ENCODE data around the gene MCTP1. TPM values are rescaled to one million over a fixed set of nuclear protein-coding genes. Genes with fewer than 3 reads are reported as not detected.

Gene MCTP1
- polyA plus RNA-seq, 1 donor (not counting 4 experiments of a cell fraction or from before 2014, with no cell fraction given) = 4.9 TPM

DNA sequence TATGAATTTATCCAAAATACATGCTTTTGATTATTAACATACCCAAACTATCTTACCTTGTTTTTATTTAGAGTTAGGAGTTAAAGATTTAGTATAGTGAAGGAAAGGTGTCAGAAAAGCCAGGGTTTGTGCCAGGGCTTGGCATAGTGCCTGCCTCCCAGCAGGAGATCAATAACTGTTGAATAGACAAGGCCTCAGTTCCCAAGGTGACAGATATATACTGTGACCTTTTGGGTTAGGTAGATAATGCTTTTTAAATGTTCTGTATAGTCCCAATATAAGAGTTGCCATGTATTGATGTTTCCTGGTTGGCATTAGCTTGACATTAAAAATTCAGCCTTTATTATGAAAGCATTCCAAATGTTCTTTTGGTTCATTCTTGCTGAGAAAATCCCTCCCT is 121.8 kb downstream of the MCTP1 start:
- H3K4me2 ChIP-seq (ENCODE audit: control insufficient read depth, extremely low read depth, insufficient read depth, low read depth, low read length) = no peak overlapping the region
- H3K9me3 ChIP-seq (ENCODE audit: control insufficient read depth, low read depth, low read length) = no peaks in the 10 kb centered on the region
- H3K79me2 ChIP-seq (ENCODE audit: control insufficient read depth, insufficient read depth, low read length) = no peaks in the 10 kb centered on the region
- no peaks in the 10 kb centered on the region for H3K9me1 ChIP-seq (ENCODE audit: control insufficient read depth, extremely low read depth, insufficient read depth, low read length)
- H2AFZ ChIP-seq (ENCODE audit: control insufficient read depth, low read length) = no peak overlapping the region
- DNase-seq (ENCODE audit: low read depth, low spot score) (no peak), FAIRE-seq (no peak)
- H3K36me3 ChIP-seq (ENCODE audit: control insufficient read depth in 2 of 2, extremely low read depth in 1 of 2, insufficient read depth in 2 of 2, low read length in 2 of 2) = no peaks in the 10 kb centered on the region
- H3K27me3 ChIP-seq (ENCODE audit: control insufficient read depth, extremely low read depth, insufficient read depth, low read length) = no peaks in the 10 kb centered on the region
- no peak overlapping the region for H3K27ac ChIP-seq (ENCODE audit: control insufficient read depth, insufficient read depth, low read length)
- H3K4me3 ChIP-seq (ENCODE audit: control insufficient read depth in 2 of 3, extremely low read depth in 1 of 3, insufficient read depth in 2 of 3, low read depth in 1 of 3, low read length in 3 of 3) = no peak overlapping the region
- dilution Hi-C loops (cut with MboI; ENCODE audit: extremely low pct_ligation_motif_present, low sequenced_read_pairs) = no loop called here
- H4K20me1 ChIP-seq (ENCODE audit: control insufficient read depth, extremely low read depth, insufficient read depth, low read length) = no peaks in the 10 kb centered on the region
- no peak overlapping the region for H3K9ac ChIP-seq (ENCODE audit: control insufficient read depth, extremely low read depth, insufficient read depth, low read length)
- TF ChIP-seq EZH2 (IDR thresholded peaks at IDR 0.05; ENCODE audit: low read length) (no peak), CTCF (optimal IDR thresholded peaks at IDR 0.05 in 1 of 3, IDR thresholded peaks at IDR 0.05 in 1 of 3, conservative IDR thresholded peaks at IDR 0.05 in 1 of 3; ENCODE audit: extremely low read depth in 1 of 3, insufficient read depth in 2 of 3, low read length in 3 of 3) (no peak)
- no peaks in the 10 kb centered on the region for H3K4me1 ChIP-seq (ENCODE audit: control insufficient read depth, extremely low read depth, insufficient read depth, low read length)

DNA sequence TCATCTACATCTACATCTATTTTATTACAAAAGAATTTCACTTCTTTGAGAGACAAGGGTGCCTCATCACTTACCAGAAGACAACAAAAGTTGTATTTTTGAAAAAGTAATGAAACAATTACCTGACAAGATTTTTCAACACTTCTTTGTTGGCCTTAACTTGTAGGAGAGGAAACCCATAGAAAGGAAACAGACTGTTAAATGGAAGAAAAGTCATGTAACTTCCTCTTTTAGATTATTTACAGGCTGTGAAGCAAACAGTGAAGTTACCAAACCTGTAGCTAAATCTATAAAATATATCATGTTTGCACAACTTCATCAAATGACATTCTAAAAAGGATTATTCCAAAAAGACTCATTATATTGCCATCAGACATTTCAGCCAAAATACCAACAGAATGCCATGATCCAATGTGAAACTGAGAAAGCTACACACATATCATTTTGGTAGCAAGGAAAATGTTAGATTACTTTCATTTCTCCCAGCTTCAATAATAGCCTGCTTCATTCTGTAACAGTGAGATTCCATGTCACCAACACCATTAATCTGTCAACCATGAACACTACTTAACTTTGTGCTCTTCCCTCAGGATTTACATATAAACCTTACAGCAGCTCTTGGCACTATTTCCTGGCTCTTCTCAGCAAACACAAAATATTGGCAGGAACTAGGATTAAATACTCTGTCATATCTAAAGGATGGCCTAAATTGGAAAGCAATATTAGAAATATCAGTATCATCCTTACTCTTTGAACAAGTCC is 122.5 kb downstream of the MCTP1 start:
- Histone ChIP-seq H3K36me3 (ENCODE audit: control insufficient read depth in 2 of 2, extremely low read depth in 1 of 2, insufficient read depth in 2 of 2, low read length in 2 of 2) (no peaks in the 10 kb centered on the region), H3K4me3 (ENCODE audit: control insufficient read depth in 2 of 3, extremely low read depth in 1 of 3, insufficient read depth in 2 of 3, low read depth in 1 of 3, low read length in 3 of 3) (no peak overlapping the region), H3K4me2 (ENCODE audit: control insufficient read depth, extremely low read depth, insufficient read depth, low read depth, low read length) (no peak overlapping the region), H3K27me3 (ENCODE audit: control insufficient read depth, extremely low read depth, insufficient read depth, low read length) (no peaks in the 10 kb centered on the region), H3K4me1 (ENCODE audit: control insufficient read depth, extremely low read depth, insufficient read depth, low read length) (no peaks in the 10 kb centered on the region), H3K79me2 (ENCODE audit: control insufficient read depth, insufficient read depth, low read length) (no peaks in the 10 kb centered on the region), H3K9me1 (ENCODE audit: control insufficient read depth, extremely low read depth, insufficient read depth, low read length) (no peaks in the 10 kb centered on the region), H2AFZ (ENCODE audit: control insufficient read depth, low read length) (no peak overlapping the region), H4K20me1 (ENCODE audit: control insufficient read depth, extremely low read depth, insufficient read depth, low read length) (no peaks in the 10 kb centered on the region), H3K27ac (ENCODE audit: control insufficient read depth, insufficient read depth, low read length) (no peak overlapping the region), H3K9me3 (ENCODE audit: control insufficient read depth, low read depth, low read length) (no peaks in the 10 kb centered on the region), H3K9ac (ENCODE audit: control insufficient read depth, extremely low read depth, insufficient read depth, low read length) (no peak overlapping the region)
- dilution Hi-C loops (cut with MboI; ENCODE audit: extremely low pct_ligation_motif_present, low sequenced_read_pairs) = no loop called here
- no peak for FAIRE-seq
- TF ChIP-seq CTCF (optimal IDR thresholded peaks at IDR 0.05 in 1 of 3, IDR thresholded peaks at IDR 0.05 in 1 of 3, conservative IDR thresholded peaks at IDR 0.05 in 1 of 3; ENCODE audit: extremely low read depth in 1 of 3, insufficient read depth in 2 of 3, low read length in 3 of 3) (no peak), EZH2 (IDR thresholded peaks at IDR 0.05; ENCODE audit: low read length) (no peak)
- DNase-seq (ENCODE audit: low read depth, low spot score) = no peak
